IMR-90 (cell line): Measurements from ENCODE around the gene MMP2. TPM values are rescaled to one million over a fixed set of nuclear protein-coding genes. Genes with fewer than 3 reads are reported as not detected.

ENCODE experiments used
- ATAC-seq: fragments of 200-7000 bp; cut with Tn5 transposase; 2 replicates; pipeline ENCODE4 v1.9.1; 2020; ENCODE audit warnings: low read depth, mild to moderate bottlenecking, moderate library complexity
- BruUV-seq: library from RNA; stranded (reverse); fragments of 400-500 nt; replicated peaks from 2 replicates; lab custom pipeline; 2021; lab: Mats Ljungman, UMichigan
- CTCF ChIA-PET: fragments of 300-600 bp; formaldehyde crosslinking; extraction: SDS; loops from one replicate; lab custom pipeline; 2021; ENCODE audit warnings: antibody characterized with exemption; lab: Yijun Ruan, JAX
- POLR2A ChIA-PET: fragments of 300-600 bp; sonication (Branson Sonifier 250); formaldehyde crosslinking; loops from one replicate; lab custom pipeline; 2022; ENCODE audit warnings: antibody characterized with exemption; ENCODE audit not compliant: unreplicated experiment; lab: Charles Lee
- DNase-seq: peaks from one replicate; pipeline ENCODE4 v3.0.0; 2013
- H2AFZ ChIP-seq: replicated peaks from 2 replicates; pipeline ENCODE3; 2013; ENCODE audit warnings: low read length, mild to moderate bottlenecking; ENCODE audit not compliant: poor library complexity
- H2AK5ac ChIP-seq: 2 replicates; pipeline ENCODE4 v1.6.1; 2013; ENCODE audit warnings: low read depth, low read length, inconsistent platforms
- H2AK9ac ChIP-seq: replicated peaks from 2 replicates; pipeline ENCODE3; 2013; ENCODE audit warnings: mild to moderate bottlenecking, low read depth, low read length, moderate library complexity; ENCODE audit not compliant: poor library complexity
- H2BK120ac ChIP-seq: 2 replicates; pipeline ENCODE4 v1.6.1; 2013; ENCODE audit warnings: low read depth, low read length, inconsistent platforms
- H2BK15ac ChIP-seq: 3 replicates; pipeline ENCODE4 v1.6.1; 2013; ENCODE audit warnings: low read depth, low read length, inconsistent platforms
- H2BK20ac ChIP-seq: 2 replicates; pipeline ENCODE4 v1.6.1; 2013; ENCODE audit warnings: low read depth, mild to moderate bottlenecking, inconsistent platforms, low read length, moderate library complexity
- H2BK5ac ChIP-seq: 2 replicates; pipeline ENCODE4 v1.6.1; 2013; ENCODE audit warnings: mild to moderate bottlenecking, low read depth, low read length, inconsistent platforms; ENCODE audit not compliant: poor library complexity, severe bottlenecking
- H3K14ac ChIP-seq: replicated peaks from 2 replicates; pipeline ENCODE4 v1.6.1; 2013; ENCODE audit warnings: low read depth, low read length, inconsistent platforms
- H3K18ac ChIP-seq: 2 replicates; pipeline ENCODE4 v1.6.1; 2013; ENCODE audit warnings: low read depth, low read length, control low read depth
- H3K23ac ChIP-seq: 2 replicates; pipeline ENCODE4 v1.6.1; 2013; ENCODE audit warnings: low read depth, low read length, inconsistent platforms
- H3K27ac ChIP-seq: 2 replicates; pipeline ENCODE4 v1.5.1; 2013; ENCODE audit warnings: mild to moderate bottlenecking, control low read depth, low read length; ENCODE audit not compliant: insufficient read depth
- H3K27me3 ChIP-seq: 2 replicates; pipeline ENCODE4 v1.6.1; 2013; ENCODE audit warnings: low read length; ENCODE audit not compliant: control insufficient read depth, insufficient read depth
- H3K36me3 ChIP-seq: 2 replicates; pipeline ENCODE4 v1.6.1; 2013; ENCODE audit warnings: low read length, mixed read lengths; ENCODE audit not compliant: control insufficient read depth, insufficient read depth
- H3K4ac ChIP-seq: 2 replicates; pipeline ENCODE4 v1.6.1; 2013; ENCODE audit warnings: low read depth, low read length, inconsistent platforms
- H3K4me1 ChIP-seq: 2 replicates; pipeline ENCODE4 v1.6.1; 2013; ENCODE audit warnings: low read length, mixed read lengths; ENCODE audit not compliant: control insufficient read depth, insufficient read depth
- H3K4me2 ChIP-seq: 2 replicates; pipeline ENCODE4 v1.6.1; 2013; ENCODE audit warnings: low read depth, mild to moderate bottlenecking, control low read depth, low read length, moderate library complexity
- H3K4me3 ChIP-seq: 2 replicates; pipeline ENCODE4 v1.5.1; 2013; ENCODE audit warnings: low read depth, mild to moderate bottlenecking, control low read depth, low read length, moderate library complexity; ENCODE audit not compliant: insufficient read depth
- H3K56ac ChIP-seq: 2 replicates; pipeline ENCODE4 v1.6.1; 2013; ENCODE audit warnings: low read length, inconsistent platforms; ENCODE audit not compliant: insufficient read depth; ENCODE audit errors: extremely low read depth
- H3K79me1 ChIP-seq, 2 experiments: 2 replicates each; pipeline ENCODE4 v1.6.1; 2013; ENCODE audit warnings: low read length in 2 of 2, inconsistent platforms in 1 of 2, low read depth in 1 of 2
- H3K9ac ChIP-seq: 2 replicates; pipeline ENCODE4 v1.6.1; 2013; ENCODE audit warnings: low read depth, low read length, control low read depth
- H3K9me1 ChIP-seq: 2 replicates; pipeline ENCODE4 v1.6.1; 2013; ENCODE audit warnings: low read length, inconsistent platforms; ENCODE audit not compliant: insufficient read depth
- H3K9me3 ChIP-seq: 2 replicates; pipeline ENCODE4 v1.6.1; 2013; ENCODE audit warnings: low read length; ENCODE audit not compliant: control insufficient read depth, insufficient read depth
- H4K20me1 ChIP-seq: 2 replicates; pipeline ENCODE4 v1.6.1; 2013; ENCODE audit warnings: low read length, inconsistent platforms; ENCODE audit not compliant: insufficient read depth
- H4K5ac ChIP-seq: 2 replicates; pipeline ENCODE4 v1.6.1; 2013; ENCODE audit warnings: mild to moderate bottlenecking, low read depth, low read length, control low read depth
- H4K8ac ChIP-seq, 2 experiments: 2 replicates each; pipeline ENCODE4 v1.6.1; 2013; ENCODE audit warnings: low read depth in 2 of 2, low read length in 2 of 2, control low read depth in 1 of 2, inconsistent platforms in 1 of 2
- H4K91ac ChIP-seq: 2 replicates; pipeline ENCODE4 v1.6.1; 2013; ENCODE audit warnings: low read depth, low read length, inconsistent platforms; ENCODE audit not compliant: insufficient read depth
- BHLHE40 ChIP-seq: fragments of 150-350 bp; IDR thresholded peaks from 2 replicates; pipeline ENCODE4 v1.6.1; 2016; ENCODE audit warnings: mild to moderate bottlenecking, low read depth, low read length
- POLR2A ChIP-seq: IDR thresholded peaks from 2 replicates; pipeline ENCODE4 v1.6.1; 2012; ENCODE audit warnings: mild to moderate bottlenecking, low read depth, low read length
- SMC3 ChIP-seq: fragments of 150-350 bp; IDR thresholded peaks from 2 replicates; pipeline ENCODE4 v1.6.1; 2016; ENCODE audit warnings: low read depth, mild to moderate bottlenecking, antibody characterized with exemption, low read length, moderate library complexity
- WGBS, 2 experiments: methylation state at CpG; one replicate each; pipeline versions ENCODE4 v1.1.5 to v1.1.7; 2013; ENCODE audit warnings: missing lambda C conversion rate in 2 of 2; ENCODE audit not compliant: insufficient read length in 1 of 2; ENCODE audit errors: extremely low coverage in 2 of 2; 5-methylcytosine and 5-hydroxymethylcytosine counted together
- dilution Hi-C: fragments of 300-500 bp; cut with HindIII; formaldehyde crosslinking; loops from one replicate; pipeline ENCODE4 v1.14.3; 2018; ENCODE audit warnings: low sequenced_read_pairs; ENCODE audit not compliant: unreplicated experiment
- in situ Hi-C: fragments of 300-500 bp; cut with MboI; formaldehyde crosslinking; loops from 3 replicates; pipeline ENCODE4 v1.14.3; 2019; ENCODE audit warnings: low sequenced_read_pairs, inconsistent platforms, mixed read lengths
- intact Hi-C: fragments of 100-400 bp; cut with micrococcal nuclease; formaldehyde crosslinking; loops from 2 replicates; pipeline ENCODE4 v1.10.0; 2022
- polyA plus RNA-seq, 3 experiments: library from polyadenylated mRNA; depleted of rRNA; stranded (reverse); fragments of >200 nt; gene quantifications; 2 replicates each; pipeline ENCODE4 v1.2.3, GENCODE V29; 2012; ENCODE audit warnings: low replicate concordance in 1 of 3
- total RNA-seq: library from RNA; depleted of rRNA; stranded (reverse); fragments of >200 nt; gene quantifications from 2 replicates; pipeline ENCODE4 v1.2.3, GENCODE V29; 2012

Gene MMP2
- total and polyA plus RNA-seq, 2 of the 4 experiments (the other 2 are of a cell fraction): 240 to 574 TPM

DNA sequence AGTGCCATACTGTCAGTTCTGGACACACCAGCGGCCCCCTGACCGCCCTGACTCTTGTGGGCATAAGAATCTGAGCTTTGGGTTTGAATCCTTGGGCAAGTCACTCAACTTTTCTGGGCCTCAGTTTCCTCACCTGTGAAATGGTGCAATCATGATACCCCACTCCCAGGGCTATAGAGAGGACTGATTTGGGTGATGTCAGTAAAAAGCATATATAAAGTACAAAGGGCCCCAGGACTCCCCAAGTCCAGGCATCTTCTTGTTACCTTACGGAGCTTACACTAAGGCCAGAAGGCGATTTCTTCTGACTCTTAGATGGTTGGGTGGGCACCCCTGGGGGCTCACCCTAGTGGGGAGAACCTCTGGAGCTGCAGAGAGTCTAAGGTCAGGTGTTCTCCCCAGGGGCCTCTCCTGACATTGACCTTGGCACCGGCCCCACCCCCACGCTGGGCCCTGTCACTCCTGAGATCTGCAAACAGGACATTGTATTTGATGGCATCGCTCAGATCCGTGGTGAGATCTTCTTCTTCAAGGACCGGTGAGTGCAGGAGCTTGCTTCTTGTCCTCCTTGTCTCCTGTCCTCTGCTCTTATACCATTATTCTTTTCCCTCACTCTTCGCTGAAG, 13.9 kb downstream of the MMP2 start:
- H4K20me1 ChIP-seq: peaks cover 3% of the 10 kb centered on the region; the same call in 1 of the 2 replicates
- H3K9me1 ChIP-seq: peaks cover 12% of the 10 kb centered on the region
- intact Hi-C loops (no loop called here), dilution Hi-C loops (no loop called here), in situ Hi-C loops (loop anchor here (25.0 kb wide), 1 partner anchor 869 kb away; no protein-coding TSS in a partner anchor)
- no peak overlapping the region for H3K56ac ChIP-seq
- H3K27me3 ChIP-seq: no peaks in the 10 kb centered on the region
- peaks cover 0 to 5% of the 10 kb centered on the region in 2 experiments; a peak in 1 of 4 replicates for H3K79me1 ChIP-seq
- H2BK120ac ChIP-seq: no peak overlapping the region
- H2BK20ac ChIP-seq: no peak overlapping the region
- no peak overlapping the region for H2AK9ac ChIP-seq
- no peak overlapping the region for H3K23ac ChIP-seq
- ChIA-PET POLR2A (interaction anchor here (0.9 kb wide), 1 partner anchor 8 kb away, joined by 4 read pairs; no protein-coding TSS in a partner anchor), CTCF (interaction anchor here (1.5 kb wide), 1 partner anchor 28 kb away, joined by 4 read pairs; no protein-coding TSS in a partner anchor)
- no peak overlapping the region for H3K9ac ChIP-seq
- H2BK5ac ChIP-seq: no peak overlapping the region
- H3K14ac ChIP-seq: no peak overlapping the region
- peaks cover 10% of the 10 kb centered on the region for H3K4me1 ChIP-seq
- H3K4me2 ChIP-seq: no peak overlapping the region
- 91% methylated on average over 3 of the region's 10 CpGs; no CpG with 5 or more reads in 1 of the 2 experiments for WGBS, 2 experiments
- H3K18ac ChIP-seq: no peak overlapping the region
- no peak overlapping the region for H3K4ac ChIP-seq
- H3K27ac ChIP-seq: no peak overlapping the region
- TF ChIP-seq BHLHE40 (no peak), POLR2A (no peak), SMC3 (no peak)
- no peak overlapping the region for H2BK15ac ChIP-seq
- no peaks in the 10 kb centered on the region for H3K9me3 ChIP-seq
- no peak for DNase-seq
- H2AFZ ChIP-seq: no peak overlapping the region
- no peak overlapping the region for H4K91ac ChIP-seq
- no peak overlapping the region for H4K5ac ChIP-seq
- peaks cover 75% of the 10 kb centered on the region for H3K36me3 ChIP-seq
- no TSS peak for BruUV-seq
- H2AK5ac ChIP-seq: no peak overlapping the region
- no peak overlapping the region for H3K4me3 ChIP-seq
- H4K8ac ChIP-seq: no peak overlapping the region
- no peak for ATAC-seq
